NCI-H226 (cell line): ENCODE measurements around the gene PRSS56.

Source experiments
- DNase-seq: peaks from one replicate; pipeline ENCODE4 v3.0.0-alpha.2; 2015

The PRSS56 gene

DNA sequence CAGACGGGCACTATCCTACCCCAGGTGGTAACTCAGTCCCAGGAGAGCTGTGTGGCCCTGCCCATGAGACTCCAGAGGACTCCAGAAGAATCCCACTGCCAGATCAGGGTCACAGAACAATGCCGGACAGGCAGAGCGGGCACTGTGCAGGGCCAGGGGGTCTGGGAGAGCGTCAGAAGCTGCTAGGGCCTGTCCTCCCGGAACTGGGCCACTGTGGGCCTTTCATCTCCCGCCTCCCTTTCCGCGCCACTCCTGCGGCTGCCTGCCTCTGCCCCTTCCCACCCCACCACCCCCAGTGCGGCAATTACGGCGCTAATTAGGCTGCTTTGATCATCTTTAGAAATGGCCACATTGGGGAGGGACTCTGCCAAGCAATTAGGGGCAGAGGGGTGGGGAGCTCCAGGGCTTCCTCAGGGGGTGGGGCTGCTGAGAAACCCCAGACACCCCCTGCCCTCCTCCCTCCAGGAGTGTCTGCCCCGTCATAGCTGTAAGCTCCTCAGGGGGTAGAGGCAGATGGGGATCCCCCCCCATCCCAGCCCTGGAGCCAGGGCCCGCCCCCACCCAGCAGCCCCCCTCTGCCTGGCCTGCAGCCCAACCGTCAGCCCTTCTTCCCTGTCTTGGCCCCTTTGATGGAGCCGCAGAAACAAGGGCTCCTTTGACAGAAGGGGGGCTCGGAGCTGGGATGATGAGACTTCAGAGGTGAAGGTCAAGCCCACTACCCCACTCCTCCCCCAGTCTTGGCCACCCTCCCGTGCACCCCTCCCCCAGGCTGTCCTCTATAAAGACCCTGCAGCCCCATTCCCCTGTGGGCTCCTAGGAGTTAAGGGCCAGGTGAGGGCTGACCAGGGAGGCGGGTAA is at the start of gene PRSS56:
Gene PRSS56, plus strand, starts transcription at position 808 of the 858 bp plus-strand sequence. CDS start 211 bp downstream, outside the sequence.
- no peak for DNase-seq

GRCh38 chr2:232473467-232473890 is 46.7 kb upstream of the PRSS56 start:
- DNase-seq: no peak

GRCh38 chr2:232476045-232476444 is 44.1 kb upstream of the PRSS56 start:
- no peak for DNase-seq

DNA sequence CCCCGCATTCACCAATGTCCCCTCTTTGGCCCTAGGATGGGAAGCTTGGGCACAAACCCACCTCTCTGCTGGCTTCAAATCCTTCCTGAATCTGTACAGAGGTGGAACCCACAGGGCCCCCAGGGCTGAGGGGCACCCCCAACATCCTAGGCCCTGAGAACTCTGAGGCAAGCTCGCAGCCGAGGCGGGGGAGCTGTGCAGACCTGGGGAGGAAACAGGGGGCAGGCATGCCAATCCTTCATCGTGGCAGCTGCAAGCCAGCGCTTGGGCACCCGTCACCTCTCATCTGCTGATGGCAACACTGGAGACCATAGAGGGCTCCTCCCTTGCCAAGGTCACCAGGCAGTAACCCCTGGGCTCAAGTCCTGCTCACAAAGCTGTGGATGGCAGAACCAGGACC is 43.4 kb upstream of the PRSS56 start:
- DNase-seq: no peak

GRCh38 chr2:232477751-232478510 is 42.3 kb upstream of the PRSS56 start:
- DNase-seq: no peak

GRCh38 chr2:232478571-232479340 is 41.4 kb upstream of the PRSS56 start:
- DNase-seq: no peak

DNA sequence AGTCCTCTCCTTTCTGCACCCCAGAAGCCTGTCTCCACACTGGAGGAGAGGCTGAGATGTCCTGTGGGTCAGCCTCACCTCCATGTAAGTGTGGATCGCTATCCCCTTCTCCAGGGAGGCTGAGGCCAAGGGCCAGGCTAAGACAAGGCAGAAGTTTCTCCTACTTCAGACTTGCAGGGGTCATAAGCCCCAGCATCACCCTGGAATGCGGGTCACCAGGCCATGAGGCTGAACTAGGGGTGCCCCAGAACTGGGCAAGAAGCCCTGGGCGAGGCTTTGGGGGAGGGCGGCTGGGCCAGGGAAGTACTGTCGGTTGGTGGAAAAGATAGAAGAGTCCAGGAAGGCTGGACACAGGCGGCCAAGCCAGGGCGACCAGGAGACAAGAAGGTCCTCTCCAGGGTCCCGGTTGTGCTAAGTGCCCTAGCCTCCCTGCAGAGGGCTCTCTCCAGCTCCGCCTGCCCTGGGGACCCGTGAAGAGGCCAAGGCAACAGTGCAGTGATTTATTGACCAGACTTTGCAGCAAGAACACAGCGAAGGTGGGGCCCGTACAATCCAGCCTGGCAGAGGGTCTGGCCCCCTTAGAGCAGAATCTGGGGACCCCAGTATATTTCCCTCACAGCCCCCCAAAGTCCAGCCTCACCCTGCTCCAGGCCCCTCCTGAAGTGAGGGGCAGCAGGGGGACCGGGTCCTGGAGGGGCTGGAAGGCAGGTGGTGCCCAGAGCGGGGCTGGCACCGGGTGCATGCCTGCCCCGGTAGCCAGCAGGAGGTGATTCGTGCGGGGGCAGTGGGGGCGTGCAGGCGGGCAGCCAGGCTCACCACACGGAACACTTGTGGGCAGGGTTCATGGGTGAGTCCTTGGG is 40.6 kb upstream of the PRSS56 start:
- no peak for DNase-seq

DNA sequence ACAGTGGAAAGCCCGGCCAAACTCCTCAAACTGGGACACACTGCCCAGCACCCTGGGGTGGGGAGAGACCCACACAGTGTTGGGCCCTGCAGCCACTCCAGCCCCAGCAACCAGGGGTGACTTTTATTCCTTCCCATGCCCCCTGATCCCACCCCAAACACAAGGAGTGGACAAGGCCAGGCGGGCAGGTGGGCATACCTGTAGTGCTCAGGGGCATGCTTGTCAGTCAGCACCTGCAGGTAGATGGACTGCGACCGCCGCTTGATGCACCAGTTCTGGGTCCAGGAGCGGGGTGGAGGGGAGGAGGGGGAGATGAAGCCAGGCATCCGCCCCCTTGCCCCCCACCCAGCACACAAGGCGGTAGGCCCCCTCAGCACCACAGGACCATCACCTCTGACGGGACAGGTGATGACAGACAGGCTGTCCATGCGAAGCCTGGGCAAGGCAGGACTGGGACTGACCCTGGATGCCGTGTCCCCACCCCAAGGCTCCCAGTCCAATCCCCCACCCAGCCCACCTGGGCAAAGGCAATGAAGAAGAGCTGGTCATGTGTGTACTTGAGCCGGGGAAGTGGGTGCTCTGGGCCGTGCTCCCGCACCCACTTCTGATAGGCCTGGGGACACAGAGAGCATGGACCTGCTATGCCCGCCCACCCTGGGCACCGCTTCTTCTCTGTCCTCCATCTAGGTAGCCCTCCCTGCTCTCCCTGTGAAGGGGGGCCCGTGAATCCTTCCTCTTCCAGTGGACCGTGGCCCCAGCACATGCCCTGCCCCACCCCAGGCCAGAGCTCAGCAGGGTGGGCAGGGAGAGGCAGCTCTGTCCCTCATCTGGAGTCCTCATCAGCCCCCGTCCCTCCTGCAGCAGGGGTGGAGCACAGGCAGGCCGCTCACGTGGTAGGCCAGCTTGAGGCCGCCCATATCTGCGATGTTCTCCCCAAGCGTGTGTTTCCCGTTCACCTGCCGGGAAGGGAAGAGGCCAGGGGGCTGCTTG is 39.7 kb upstream of the PRSS56 start:
- no peak for DNase-seq

DNA sequence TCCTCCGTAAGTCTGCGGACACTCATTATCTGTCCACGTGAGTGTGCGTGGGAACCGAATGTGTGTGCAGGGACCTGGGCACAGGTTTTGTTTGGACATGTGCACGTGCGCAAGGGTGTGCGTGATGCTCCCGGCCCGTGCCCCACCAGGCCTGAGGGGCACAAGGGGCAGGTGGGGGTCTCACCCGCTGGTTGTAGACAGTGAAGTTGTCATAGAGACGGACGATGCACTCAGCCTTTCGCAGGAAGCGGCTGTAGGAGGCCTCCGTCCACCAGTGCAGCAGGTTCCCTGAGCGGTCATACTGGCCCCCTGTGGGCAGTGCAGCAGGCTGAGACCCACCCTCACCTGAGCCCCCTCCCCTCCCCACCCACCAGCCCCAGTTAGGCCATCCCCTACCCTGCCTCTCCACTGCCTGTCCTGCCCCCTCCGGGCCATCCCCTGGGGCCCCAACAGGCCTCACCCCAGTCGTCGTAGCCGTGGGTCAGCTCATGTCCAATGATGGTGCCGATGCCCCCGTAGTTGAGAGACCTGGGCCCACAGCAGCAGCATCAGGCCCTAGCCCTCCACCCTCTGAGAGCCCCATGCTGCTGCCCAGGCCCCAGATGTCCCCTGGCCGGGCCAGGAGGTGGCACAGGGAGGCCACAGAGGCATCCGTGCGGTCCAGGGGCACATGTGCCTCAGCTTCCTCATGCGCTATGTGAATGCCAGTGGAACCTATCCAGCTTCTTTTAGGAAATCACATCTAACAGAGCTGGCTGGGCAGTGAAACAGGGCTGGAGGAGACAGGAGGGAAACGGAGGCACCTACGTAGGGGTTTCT is 38.7 kb upstream of the PRSS56 start:
- DNase-seq: no peak

GRCh38 chr2:232482301-232483238 is 37.6 kb upstream of the PRSS56 start:
- no peak for DNase-seq

DNA sequence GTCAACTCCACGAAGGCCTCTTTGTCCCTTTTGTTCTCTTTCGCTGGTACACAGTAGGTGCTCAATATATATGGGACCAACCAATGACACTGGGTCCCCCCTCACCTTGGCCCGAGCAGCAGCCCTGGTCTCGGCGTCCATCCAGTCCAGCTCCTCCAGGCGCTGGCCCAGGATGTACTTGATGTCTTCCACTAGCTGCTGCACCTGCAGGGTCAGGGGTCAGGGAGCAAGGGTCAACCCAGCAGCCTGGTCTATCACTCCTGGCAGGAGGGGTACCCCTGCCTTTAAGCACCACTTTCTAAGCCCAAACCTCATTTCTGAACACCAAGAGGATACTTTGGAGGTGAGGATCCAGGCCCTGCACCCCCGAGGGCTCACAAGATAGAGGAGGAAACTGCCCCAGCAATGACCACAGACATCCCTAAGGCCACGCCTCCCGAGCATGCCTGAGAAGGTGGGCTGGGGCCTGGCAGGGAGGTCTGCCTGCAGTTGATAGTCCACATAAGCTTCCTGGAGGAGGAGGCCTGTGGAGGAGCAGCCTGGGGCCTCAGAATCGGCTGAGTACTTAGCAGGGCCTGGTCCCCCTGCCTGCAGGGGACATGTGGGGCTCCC is 36.8 kb upstream of the PRSS56 start:
- DNase-seq: no peak

DNA sequence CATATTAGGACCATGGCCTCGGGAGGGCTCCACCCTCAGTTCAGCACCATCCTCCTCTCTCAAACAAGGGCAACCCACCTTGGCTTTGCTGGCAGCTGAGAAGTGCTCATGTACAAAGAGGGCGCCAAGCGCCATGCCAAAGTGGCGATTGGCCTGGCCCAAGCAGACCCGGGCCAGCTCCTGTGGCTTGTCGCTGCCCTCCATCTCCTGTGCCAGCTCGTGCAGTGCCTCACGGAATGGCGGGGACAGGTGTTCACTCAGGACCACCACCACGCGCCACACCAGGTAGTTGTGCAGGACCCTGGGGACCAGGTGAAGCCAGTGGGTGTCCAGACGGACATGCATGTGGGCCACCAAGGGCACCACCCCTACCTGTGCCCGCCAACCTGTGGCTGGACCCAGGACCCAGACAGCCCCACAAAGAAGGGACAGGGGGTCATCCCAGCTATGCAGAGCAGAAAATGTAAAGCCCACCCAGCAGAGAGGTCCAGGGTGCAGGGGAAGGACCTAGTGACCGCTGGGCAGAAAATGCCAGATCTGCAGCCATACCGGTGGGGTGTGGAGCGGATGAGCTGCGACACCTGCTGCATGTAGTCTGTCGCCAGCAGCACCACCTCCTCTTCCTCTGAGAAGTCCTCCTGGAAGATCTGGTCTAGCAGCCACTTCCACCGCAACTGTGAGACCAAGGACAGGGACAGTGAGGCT is 36.1 kb upstream of the PRSS56 start:
- no peak for DNase-seq

DNA sequence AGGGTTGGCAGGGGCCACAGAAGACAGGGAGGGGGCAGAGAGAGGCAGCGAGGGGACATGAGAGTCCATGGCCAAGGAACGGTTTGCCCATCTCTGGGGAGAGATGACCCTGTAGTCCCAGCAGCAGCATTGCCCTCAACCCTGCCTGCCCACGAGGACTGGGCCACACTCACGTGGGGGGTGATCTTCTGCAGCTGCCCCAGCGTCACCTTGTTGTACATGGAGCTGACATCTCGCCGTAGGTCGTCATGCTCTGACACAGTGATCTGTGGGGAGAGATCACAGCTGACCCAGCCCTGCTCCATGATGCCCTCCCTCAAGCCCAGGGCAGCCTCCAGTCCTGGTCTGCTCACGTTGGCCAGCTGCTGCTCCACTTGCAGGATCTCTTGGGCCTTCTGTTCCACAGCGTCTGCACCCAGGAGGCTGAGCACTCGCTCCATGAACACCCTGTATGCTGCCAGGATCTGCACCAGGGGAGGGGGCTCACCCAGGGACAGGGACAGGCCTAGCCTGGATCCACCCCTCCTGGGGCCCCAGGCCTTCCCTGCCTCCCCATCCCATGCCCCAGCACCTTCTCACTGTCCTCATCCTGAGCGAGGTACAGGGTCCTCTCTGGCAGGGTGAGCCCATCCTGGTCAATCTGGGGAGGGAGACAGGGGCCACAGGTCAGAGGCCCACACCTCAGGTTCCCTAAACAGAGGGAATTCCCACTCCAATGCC is 35.4 kb upstream of the PRSS56 start:
- no peak for DNase-seq

- no peak for DNase-seq
These were observed 34.8 kb upstream of the PRSS56 start for GRCh38 chr2:232485348-232485756.

- no peak for DNase-seq
These were observed 34.2 kb upstream of the PRSS56 start for GRCh38 chr2:232485757-232486557.
